Measurements from ENCODE around the gene PRSS53.
"Not testable (repeated sequence)": the region's sequence is repeated elsewhere in the genome, so short reads cannot be mapped to it uniquely, and the experiment has no call there.

PRSS53 gene

DNA sequence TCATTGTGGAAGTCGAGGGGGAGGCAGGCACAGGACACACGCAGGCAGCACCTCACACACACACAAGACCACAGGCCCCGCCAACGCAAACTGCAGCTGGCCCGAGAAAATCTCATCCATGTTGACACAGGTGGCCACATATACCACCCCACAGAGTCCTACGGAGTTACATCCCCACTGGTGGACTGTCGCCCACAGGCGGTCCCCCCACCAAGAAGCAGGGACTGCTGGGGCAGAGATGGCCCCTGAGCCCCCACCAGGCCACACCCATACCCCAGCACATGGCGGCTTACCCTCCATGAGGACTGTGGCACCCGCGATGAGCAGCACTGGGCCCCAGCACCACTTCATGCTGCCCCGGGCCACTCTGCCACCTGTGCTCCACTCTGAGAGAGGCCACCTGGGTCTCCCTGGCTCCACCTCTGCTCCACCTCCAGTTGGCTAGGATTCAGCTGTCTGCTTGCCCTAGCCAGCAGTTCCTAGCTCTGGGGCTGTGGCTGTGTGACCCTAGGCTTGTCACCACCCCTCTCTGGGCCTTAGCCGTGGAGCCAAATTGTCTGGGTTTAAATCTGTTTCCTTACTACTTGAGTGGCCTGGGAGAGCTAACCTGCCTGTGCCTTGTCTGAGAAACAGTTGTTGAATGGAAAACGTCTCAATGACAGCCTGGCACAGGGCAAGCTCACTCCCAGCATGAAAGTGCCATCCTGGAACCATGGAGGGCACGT lies at the start of gene PRSS53:
PRSS53 (minus strand) TSS at position 485 of the 725 bp plus-strand sequence; CDS start at position 351, 134 bp downstream.
- DNase-seq (ENCODE audit: low spot score): no peak

- not testable (repeated sequence) for DNase-seq (ENCODE audit: low spot score)
Observed at GRCh38 chr16:31136822-31137499, 48.2 kb upstream of the PRSS53 start.

- DNase-seq (ENCODE audit: low spot score): no peak
Observed at GRCh38 chr16:31136287-31136662, 47.5 kb upstream of the PRSS53 start.

GRCh38 chr16:31135535-31136286 lies 47.0 kb upstream of the PRSS53 start, which contains the start of gene PRSS8:
Gene PRSS8, minus strand, starts transcription at chr16:31135727. Its CDS starts 229 bp downstream, at chr16:31135498.
- no peak for DNase-seq (ENCODE audit: low spot score)

- DNase-seq (ENCODE audit: low spot score): no peak
Observed at GRCh38 chr16:31134625-31135534, 46.1 kb upstream of the PRSS53 start.

DNA sequence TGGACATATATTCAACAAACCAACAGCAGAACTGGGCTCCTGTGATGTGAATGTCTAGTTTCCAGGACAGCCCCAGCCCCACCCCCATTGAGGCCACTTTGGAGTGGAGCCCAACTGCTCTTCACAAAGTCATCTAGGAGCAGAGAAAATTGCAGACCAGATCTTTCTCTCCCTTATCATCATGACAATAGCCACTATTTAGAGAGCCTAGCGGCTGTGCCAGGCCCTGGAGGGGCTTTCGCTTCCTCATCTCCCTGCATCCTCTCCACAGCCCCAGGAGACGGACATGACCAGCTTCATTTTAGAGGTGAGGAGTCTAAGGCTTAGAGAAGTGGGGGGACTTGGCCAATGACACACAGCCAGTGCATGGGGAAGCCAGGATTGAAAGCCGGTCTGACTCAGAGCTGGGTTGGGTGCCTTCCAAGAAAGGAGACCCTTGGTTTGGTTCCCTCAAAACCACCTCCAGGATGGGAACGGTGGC lies 45.4 kb upstream of the PRSS53 start:
- DNase-seq (ENCODE audit: low spot score): no peak

DNA sequence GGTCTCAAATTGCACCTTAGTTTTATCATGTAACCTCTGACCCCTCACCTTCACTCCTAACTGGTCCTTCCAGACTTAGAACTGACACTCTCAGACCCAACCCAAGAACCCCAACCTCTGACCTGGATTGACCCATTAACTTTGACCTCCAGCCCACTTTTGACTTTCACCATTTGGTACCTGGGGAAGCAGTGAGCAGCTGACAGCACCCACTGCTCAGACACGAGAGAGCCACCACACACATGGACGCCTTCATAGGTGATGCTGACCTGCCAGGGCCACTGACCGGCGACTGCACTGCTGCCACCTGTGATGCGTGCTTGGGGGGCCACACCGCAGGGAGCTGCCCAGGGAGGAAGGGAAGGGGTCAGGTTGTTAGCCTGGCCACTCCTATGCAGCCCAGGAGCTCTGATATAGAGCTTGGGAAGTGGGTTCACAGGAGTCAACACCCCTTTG lies 44.3 kb upstream of the PRSS53 start:
- no peak for DNase-seq (ENCODE audit: low spot score)

DNA sequence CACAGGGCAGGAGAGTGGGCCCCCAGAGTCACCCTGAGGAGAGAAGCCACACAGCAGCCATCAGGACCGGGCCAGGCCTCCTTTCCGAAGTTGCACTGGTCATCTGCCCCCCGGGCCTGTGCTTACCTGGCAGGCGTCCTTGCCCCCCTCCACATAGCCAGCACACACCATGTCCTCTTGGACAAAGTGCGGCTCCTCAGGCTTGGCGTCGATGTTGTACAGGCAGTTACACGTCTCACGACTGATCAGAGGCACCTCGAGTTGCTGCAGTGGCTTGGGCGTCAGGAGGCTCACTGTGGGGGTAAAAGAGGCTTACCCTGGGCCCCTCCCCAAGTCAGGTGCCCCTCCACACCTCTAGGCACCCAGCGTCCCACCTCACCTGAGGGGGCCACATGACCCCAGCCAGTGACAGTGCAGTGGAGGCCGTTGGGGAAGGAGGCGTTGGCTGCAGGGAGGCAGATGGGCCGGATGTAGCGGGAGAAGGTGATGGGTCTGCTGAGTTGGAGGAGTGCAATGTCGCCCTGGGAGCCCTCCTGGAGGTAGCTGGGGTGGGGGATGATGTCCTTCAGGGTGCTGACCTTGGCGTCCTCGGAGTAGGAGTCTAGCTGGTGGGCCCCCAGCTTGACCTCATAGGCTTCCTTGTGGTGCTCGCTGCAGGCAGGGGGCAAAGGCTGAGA lies 43.7 kb upstream of the PRSS53 start:
- DNase-seq (ENCODE audit: low spot score): no peak

GRCh38 chr16:31131841-31132271 lies 43.1 kb upstream of the PRSS53 start:
- no peak for DNase-seq (ENCODE audit: low spot score)

DNA sequence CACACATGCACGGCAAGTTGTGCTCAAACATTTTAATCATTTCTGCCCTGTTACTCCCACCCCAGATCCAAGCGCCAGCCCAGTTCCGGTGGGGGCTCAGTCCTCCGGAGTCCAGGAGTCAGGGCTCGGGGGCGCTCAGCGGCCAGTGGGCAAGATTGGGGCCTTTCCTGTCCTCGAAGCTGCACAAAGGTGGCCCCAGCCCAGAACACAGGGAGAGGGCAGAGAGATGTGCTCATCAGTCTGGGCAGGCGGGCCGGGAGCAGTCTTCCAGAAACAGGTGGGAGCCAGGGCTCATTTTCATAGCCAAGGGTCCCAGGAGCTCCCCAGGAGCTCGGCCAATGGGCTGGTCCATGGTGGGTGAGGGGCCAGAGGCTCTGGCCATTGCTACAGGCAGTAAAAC lies 42.7 kb upstream of the PRSS53 start:
- no peak for DNase-seq (ENCODE audit: low spot score)

GRCh38 chr16:31130899-31131298 lies 42.2 kb upstream of the PRSS53 start:
- DNase-seq (ENCODE audit: low spot score): no peak

DNA sequence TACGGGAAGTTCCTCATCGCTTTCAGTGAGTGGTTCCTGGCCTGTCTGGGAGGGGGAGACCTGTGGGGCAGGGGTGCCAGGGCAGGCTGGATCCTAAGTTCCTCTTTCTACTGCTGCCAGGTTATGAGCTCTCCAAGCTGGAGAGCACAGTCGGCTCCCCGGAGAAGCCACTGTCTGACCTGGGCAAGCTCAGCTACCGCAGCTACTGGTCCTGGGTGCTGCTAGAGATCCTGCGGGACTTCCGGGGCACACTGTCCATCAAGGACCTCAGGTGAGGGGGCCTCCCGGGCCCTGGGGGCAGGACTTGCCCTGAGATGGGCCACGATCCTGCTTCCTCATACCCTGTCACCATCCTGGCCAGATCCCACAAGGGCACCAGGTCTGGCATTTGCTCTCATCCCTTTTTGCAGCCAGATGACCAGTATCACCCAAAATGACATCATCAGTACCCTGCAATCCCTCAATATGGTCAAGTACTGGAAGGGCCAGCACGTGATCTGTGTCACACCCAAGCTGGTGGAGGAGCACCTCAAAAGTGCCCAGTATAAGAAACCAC lies 41.7 kb upstream of the PRSS53 start:
- DNase-seq (ENCODE audit: low spot score): no peak

- no peak for DNase-seq (ENCODE audit: low spot score)
Observed at GRCh38 chr16:31129568-31130335, 41.0 kb upstream of the PRSS53 start.

DNA sequence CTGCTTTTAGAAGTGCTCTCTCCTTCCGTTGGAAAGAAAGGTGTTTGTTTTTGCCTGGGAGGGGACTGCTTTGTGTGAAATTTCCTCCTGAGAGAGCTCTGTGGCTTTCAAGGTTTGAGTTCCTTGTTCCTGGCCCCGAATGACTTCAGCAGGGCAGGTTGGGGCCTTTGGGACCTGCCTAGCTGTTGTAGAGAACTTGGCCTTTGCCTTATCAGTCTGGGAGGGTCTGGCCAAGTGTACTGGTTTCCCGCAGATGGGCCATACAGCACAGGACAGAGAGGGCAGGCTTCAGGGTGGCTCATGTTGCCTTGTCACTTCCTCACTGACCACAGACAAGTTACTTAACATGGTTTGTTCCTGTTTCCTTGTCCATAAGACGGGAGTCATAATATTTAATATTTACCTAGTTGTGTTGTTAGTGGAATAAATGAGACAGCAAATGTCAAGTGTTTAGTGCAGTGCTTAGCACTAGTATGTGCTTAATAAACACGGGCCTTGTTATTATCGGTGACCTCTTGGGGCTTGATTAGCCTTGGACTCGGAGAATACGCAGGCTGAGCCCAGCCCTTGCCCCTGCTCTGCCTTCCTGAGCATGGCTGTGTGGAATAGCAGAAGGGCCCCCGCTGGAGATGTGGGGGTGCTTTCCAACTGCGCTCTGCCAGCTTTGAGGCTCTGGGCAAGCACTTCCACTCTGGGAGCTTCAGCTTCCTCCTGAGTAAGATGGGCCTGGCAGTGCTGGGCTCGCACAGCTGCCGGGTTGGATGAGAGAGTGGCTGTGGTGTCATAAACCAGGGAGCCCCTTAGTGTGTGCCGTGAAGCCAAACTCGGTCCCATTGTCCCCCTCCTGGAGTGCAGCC lies 40.2 kb upstream of the PRSS53 start:
- no peak for DNase-seq (ENCODE audit: low spot score)

- DNase-seq (ENCODE audit: low spot score): no peak
Observed at GRCh38 chr16:31127182-31127581, 38.4 kb upstream of the PRSS53 start.

- no peak for DNase-seq (ENCODE audit: low spot score)
Observed at GRCh38 chr16:31125844-31126243, 37.1 kb upstream of the PRSS53 start.

- DNase-seq (ENCODE audit: low spot score): no peak
Observed at GRCh38 chr16:31120129-31120528, 31.4 kb upstream of the PRSS53 start.

DNA sequence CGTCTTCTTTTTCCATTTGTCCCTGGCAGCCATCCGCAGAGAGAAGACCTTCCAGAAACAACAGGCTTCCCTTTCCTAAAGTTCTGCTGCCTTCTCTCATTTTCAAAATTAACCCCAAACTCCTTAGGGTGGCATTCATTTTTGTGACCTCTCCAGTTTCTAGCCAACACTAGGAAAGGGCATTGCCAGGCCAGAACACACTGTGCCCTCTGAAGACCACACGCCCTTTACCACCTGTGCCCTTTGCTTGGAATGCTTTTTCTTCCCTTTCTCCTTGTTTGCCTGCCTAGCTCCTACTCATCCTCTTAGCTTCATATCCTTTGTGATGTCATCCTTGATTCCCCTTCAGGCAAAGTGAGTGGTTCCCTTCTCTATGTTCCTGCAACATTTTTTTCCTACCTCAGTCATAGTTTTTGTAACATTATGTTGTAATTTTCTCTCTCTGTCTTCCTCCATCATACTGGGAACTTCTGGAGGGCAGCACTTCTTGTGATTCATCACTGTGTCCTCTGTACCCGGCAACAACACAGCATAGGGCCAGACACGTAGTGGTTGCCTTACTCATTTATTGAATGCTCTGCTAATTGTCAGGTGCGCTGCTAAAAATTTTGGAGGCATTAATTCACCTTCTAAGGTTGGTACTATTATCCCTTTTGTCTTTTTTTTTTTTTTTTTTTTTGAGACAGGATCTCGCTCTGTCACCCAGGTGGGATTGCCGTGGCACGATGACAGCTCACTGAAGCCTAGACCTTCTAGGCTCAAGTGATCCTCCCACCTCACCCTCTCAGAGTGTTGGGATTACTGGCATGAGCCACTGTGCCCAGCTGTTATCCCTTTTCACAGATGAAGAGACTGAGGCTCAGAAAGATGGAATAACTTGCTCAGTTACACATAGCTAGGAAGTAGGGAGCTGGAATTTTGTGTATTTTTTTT lies 29.7 kb upstream of the PRSS53 start:
- DNase-seq (ENCODE audit: low spot score): no peak

All from cerebellar cortex (tissue), 1 donor.